WTC11 (cell line): ENCODE data around the gene PLA2G4E.

ENCODE experiments used
- CREM ChIP-seq: sonication (generic); formaldehyde crosslinking; IDR thresholded peaks from 2 replicates; pipeline ENCODE4 v1.8.1; 2022; ENCODE audit warnings: mild to moderate bottlenecking, missing genetic modification reagents, moderate library complexity
- JUN ChIP-seq: sonication (generic); formaldehyde crosslinking; IDR thresholded peaks from 2 replicates; pipeline ENCODE4 v1.8.0; 2023; ENCODE audit warnings: mild to moderate bottlenecking, missing genetic modification reagents
- MAX ChIP-seq: sonication (generic); formaldehyde crosslinking; IDR thresholded peaks from 2 replicates; pipeline ENCODE4 v1.8.0; 2022; ENCODE audit warnings: mild to moderate bottlenecking, missing genetic modification reagents
- MLX ChIP-seq: sonication (generic); formaldehyde crosslinking; IDR thresholded peaks from 2 replicates; pipeline ENCODE4 v1.8.1; 2023; ENCODE audit warnings: mild to moderate bottlenecking, missing genetic modification reagents, moderate library complexity
- NFYB ChIP-seq: sonication (generic); formaldehyde crosslinking; conservative IDR thresholded peaks from 2 replicates; pipeline ENCODE4 v1.8.0; 2022; ENCODE audit warnings: low read depth, missing genetic modification reagents
- NR2C2 ChIP-seq: sonication (generic); formaldehyde crosslinking; IDR thresholded peaks from 2 replicates; pipeline ENCODE4 v1.8.0; 2022; ENCODE audit warnings: mild to moderate bottlenecking, missing genetic modification reagents
- SP1 ChIP-seq: sonication (generic); formaldehyde crosslinking; conservative IDR thresholded peaks from 2 replicates; pipeline ENCODE4 v1.8.1; 2022; ENCODE audit warnings: missing genetic modification reagents
- ZNF121 ChIP-seq: sonication (generic); formaldehyde crosslinking; IDR thresholded peaks from 2 replicates; pipeline ENCODE4 v1.8.0; 2023; ENCODE audit warnings: missing genetic modification reagents
- TF ChIP-seq, protein P1 (sequence below): fragments of 200-600 bp; IDR thresholded peaks from 2 replicates; pipeline ENCODE4 v1.8.0; 2022; ENCODE audit warnings: antibody characterized with exemption
- TF ChIP-seq, protein P2 (sequence below): sonication (generic); formaldehyde crosslinking; IDR thresholded peaks from 2 replicates; pipeline ENCODE4 v1.8.1; 2023; ENCODE audit warnings: mild to moderate bottlenecking, moderate library complexity, missing genetic modification reagents

- TF ChIP-seq NR2C2, result no peak
- no peak for TF ChIP-seq NFYB (CRISPR knock-in tag)
- TF ChIP-seq, protein P1, sequence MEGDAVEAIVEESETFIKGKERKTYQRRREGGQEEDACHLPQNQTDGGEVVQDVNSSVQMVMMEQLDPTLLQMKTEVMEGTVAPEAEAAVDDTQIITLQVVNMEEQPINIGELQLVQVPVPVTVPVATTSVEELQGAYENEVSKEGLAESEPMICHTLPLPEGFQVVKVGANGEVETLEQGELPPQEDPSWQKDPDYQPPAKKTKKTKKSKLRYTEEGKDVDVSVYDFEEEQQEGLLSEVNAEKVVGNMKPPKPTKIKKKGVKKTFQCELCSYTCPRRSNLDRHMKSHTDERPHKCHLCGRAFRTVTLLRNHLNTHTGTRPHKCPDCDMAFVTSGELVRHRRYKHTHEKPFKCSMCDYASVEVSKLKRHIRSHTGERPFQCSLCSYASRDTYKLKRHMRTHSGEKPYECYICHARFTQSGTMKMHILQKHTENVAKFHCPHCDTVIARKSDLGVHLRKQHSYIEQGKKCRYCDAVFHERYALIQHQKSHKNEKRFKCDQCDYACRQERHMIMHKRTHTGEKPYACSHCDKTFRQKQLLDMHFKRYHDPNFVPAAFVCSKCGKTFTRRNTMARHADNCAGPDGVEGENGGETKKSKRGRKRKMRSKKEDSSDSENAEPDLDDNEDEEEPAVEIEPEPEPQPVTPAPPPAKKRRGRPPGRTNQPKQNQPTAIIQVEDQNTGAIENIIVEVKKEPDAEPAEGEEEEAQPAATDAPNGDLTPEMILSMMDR, result no peak
- no peak for TF ChIP-seq MAX (CRISPR knock-in tag)
- TF ChIP-seq CREM, result no peak
- TF ChIP-seq MLX (CRISPR knock-in tag), result no peak
- TF ChIP-seq JUN (CRISPR knock-in tag), result no peak
- TF ChIP-seq ZNF121 (CRISPR knock-in tag), result no peak
- TF ChIP-seq, protein P2, sequence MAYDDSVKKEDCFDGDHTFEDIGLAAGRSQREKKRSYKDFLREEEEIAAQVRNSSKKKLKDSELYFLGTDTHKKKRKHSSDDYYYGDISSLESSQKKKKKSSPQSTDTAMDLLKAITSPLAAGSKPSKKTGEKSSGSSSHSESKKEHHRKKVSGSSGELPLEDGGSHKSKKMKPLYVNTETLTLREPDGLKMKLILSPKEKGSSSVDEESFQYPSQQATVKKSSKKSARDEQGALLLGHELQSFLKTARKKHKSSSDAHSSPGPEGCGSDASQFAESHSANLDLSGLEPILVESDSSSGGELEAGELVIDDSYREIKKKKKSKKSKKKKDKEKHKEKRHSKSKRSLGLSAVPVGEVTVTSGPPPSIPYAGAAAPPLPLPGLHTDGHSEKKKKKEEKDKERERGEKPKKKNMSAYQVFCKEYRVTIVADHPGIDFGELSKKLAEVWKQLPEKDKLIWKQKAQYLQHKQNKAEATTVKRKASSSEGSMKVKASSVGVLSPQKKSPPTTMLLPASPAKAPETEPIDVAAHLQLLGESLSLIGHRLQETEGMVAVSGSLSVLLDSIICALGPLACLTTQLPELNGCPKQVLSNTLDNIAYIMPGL (CRISPR knock-in tag), result no peak
- no peak for TF ChIP-seq SP1 (CRISPR knock-in tag)
Observed at GRCh38 chr15:42060797-42061196, 40.0 kb upstream of the PLA2G4E start.
